ENCODE data around the gene ADAMTS19. TPM values are rescaled to one million over a fixed set of nuclear protein-coding genes. Genes with fewer than 3 reads are reported as not detected.
A peak's percentile ranks its signal among the peaks of the same experiment; 100 is the strongest.

Gene ADAMTS19
- total and polyA plus RNA-seq, 7 experiments from 2014 or later = not detected

DNA sequence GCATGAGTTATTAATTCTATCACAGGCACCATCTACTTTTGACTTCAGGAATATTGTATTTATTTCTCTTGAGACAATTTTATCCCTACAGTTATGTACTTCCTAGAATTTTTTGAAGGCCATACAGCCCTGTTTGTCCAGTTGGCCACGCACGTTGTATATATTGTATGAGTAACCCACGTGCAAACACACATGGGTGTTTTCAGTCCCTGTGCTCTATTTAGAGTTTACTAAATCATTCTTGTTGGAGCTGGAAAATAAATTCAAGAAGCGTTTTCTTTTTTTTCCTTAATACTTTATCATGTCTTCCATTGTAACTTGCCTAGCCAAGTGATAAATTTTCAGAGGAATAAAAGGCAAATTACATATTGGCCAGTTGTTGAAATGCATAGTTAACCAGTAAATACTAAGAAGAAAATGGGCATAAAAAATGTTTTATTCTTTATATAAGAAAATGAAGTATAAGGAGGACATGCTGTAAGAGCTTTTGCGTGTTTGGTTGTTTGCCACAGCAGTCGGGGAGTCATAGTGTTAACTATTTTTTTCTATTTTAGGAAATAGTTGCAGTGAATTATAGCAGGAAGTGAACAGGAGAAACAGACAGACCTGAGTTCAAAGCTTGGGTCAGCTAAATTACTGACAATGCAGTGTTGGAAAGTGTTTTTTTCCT is 201.4 kb downstream of the ADAMTS19 start:
- Mint-ChIP-seq H3K36me3 (no peaks in the 10 kb centered on the region), H3K27me3 (peaks cover 0 to 13% (median 0%) of the 10 kb centered on the region in 5 donors), H3K4me1 (no peaks in the 10 kb centered on the region), H3K9me3 (peaks cover 0 to 2% (median 0%) of the 10 kb centered on the region in 11 donors), H3K27ac (no peak overlapping the region), H3K4me3 (no peak overlapping the region)
- intact Hi-C loops (cut with micrococcal nuclease) = no loop called here
- ChIA-PET POLR2A (no interaction called here), CTCF (no interaction called here)
- ATAC-seq = no peak
- Histone ChIP-seq H3K27ac (ENCODE audit: low read depth, low read length) (no peak overlapping the region), H3K36me3 (ENCODE audit: control insufficient read depth in 2 of 3, insufficient read depth in 3 of 3, low read length in 3 of 3) (no peaks in the 10 kb centered on the region), H3K4me1 (ENCODE audit: control insufficient read depth in 2 of 2, insufficient read depth in 2 of 2, low read length in 2 of 2) (no peaks in the 10 kb centered on the region), H3K27me3 (ENCODE audit: control insufficient read depth in 2 of 2, insufficient read depth in 2 of 2, low read length in 2 of 2) (no peaks in the 10 kb centered on the region), H3K9me3 (ENCODE audit: control insufficient read depth in 2 of 3, low read length in 3 of 3) (no peaks in the 10 kb centered on the region), H3K4me3 (ENCODE audit: low read length) (no peak overlapping the region)
- no peak for DNase-seq

DNA sequence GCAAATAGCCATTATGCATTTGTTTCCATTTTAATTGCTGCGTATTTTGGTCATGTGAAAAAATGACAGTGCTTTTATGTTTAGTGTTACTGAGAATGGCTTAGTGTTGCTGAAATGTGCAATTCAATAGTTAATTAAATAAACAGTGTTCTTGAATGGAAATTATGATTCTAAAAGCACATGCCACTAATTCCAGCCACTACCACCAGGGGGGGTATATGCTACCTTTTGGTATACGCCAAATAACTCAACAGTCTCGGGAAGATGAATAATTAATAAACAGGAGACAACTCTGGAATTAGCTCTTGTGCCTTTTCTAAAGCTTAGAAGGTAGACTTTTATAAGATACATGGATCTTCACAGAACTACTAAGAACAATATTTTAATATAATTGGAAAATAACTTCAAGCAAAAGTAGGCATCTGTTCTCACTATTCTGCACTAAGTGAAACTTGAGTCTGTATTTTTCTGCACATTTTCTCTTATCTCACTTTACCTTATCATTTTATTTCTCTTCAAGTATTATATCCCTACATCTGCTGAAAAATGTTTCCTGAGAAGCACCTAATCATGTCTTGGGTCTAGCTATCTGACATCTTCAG is 204.3 kb downstream of the ADAMTS19 start:
- intact Hi-C loops (cut with micrococcal nuclease) = loop anchor here (1.0 kb wide), 1 partner anchor 104 kb away; no protein-coding TSS in a partner anchor
- Mint-ChIP-seq H3K36me3 (no peaks in the 10 kb centered on the region), H3K4me3 (no peak overlapping the region), H3K9me3 (peaks cover 0 to 7% (median 4%) of the 10 kb centered on the region in 11 donors), H3K27ac (no peak overlapping the region), H3K27me3 (peaks cover 0 to 13% (median 0%) of the 10 kb centered on the region in 5 donors), H3K4me1 (no peaks in the 10 kb centered on the region)
- H3K27ac ChIP-seq (ENCODE audit: low read depth, low read length) = no peak overlapping the region
- H3K27me3 ChIP-seq (ENCODE audit: control insufficient read depth in 2 of 2, insufficient read depth in 2 of 2, low read length in 2 of 2) = no peaks in the 10 kb centered on the region
- H3K9me3 ChIP-seq (ENCODE audit: control insufficient read depth in 2 of 3, low read length in 3 of 3) = no peaks in the 10 kb centered on the region
- H3K4me1 ChIP-seq (ENCODE audit: control insufficient read depth in 2 of 2, insufficient read depth in 2 of 2, low read length in 2 of 2) = no peaks in the 10 kb centered on the region
- H3K4me3 ChIP-seq (ENCODE audit: low read length) = no peak overlapping the region
- ChIA-PET CTCF (no interaction called here), POLR2A (no interaction called here)
- no peak for ATAC-seq
- DNase-seq = peak in 4 of 9 donors; percentile 2 to 22 (median 6)
- H3K36me3 ChIP-seq (ENCODE audit: control insufficient read depth in 2 of 3, insufficient read depth in 3 of 3, low read length in 3 of 3) = no peaks in the 10 kb centered on the region

DNA sequence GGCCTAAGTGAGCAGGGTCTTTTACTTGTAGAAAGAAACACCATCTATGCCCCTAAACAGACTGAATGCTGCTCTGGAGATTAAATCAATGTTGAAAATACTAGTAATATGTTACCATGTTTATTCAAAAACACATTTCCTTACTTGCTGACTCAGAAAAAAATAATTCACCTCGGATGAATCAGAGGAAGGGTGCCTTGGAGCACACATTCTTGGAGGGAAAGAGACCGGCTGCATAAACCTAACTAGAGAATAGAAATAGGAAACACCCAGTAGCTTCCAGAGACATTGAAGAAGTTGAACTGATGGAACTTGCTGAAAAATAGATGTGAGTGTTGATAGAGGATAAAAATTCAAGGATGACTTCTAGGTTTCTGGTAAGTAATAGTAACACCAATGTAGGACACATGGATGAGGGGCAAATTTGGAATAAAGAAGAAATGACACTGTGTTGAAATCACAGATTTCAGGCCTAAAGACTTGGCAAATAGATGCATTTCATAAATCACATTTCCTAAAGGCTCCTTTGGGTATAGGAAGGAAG is 210.9 kb downstream of the ADAMTS19 start:
- H3K27me3 Mint-ChIP-seq = no peaks in the 10 kb centered on the region

DNA sequence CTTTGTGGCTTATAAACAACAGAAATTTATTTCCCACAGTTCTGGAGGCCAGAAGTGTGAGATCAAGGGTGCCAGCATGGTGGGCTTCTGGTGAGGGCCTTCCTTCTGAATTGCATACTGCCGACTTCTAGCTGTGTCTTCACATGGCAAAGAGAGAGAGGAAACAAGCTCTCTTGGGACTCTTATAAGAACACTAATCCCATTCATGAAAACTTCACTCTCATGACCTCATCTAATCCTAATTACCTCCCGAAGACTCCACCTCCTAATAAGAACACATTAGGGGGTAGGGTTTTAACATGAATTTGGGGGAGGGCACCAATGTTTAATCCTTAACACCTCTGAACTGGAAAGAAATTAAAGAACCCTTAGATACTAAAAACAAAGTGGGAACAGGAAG is 211.9 kb downstream of the ADAMTS19 start:
- no peaks in the 10 kb centered on the region for H3K27me3 ChIP-seq (ENCODE audit: control insufficient read depth in 2 of 2, insufficient read depth in 2 of 2, low read length in 2 of 2)
- intact Hi-C loops (cut with micrococcal nuclease) = no loop called here
- no peak overlapping the region for H3K27ac ChIP-seq (ENCODE audit: low read depth, low read length)
- Mint-ChIP-seq H3K4me3 (no peak overlapping the region), H3K27me3 (no peaks in the 10 kb centered on the region), H3K36me3 (no peaks in the 10 kb centered on the region), H3K4me1 (no peaks in the 10 kb centered on the region), H3K9me3 (peaks cover 0 to 14% (median 5%) of the 10 kb centered on the region in 11 donors), H3K27ac (no peak overlapping the region)
- DNase-seq (no peak), ATAC-seq (no peak)
- H3K4me3 ChIP-seq (ENCODE audit: low read length) = no peak overlapping the region
- H3K4me1 ChIP-seq (ENCODE audit: control insufficient read depth in 2 of 2, insufficient read depth in 2 of 2, low read length in 2 of 2) = no peaks in the 10 kb centered on the region
- no peaks in the 10 kb centered on the region for H3K36me3 ChIP-seq (ENCODE audit: control insufficient read depth in 2 of 3, insufficient read depth in 3 of 3, low read length in 3 of 3)
- no peaks in the 10 kb centered on the region for H3K9me3 ChIP-seq (ENCODE audit: control insufficient read depth in 2 of 3, low read length in 3 of 3)
- ChIA-PET CTCF (no interaction called here), POLR2A (no interaction called here)

More for the DNA sequence above, 210.9 kb downstream of the ADAMTS19 start:
- H3K9me3 Mint-ChIP-seq = peaks cover 0 to 14% (median 5%) of the 10 kb centered on the region in 11 donors
- DNase-seq (no peak), ATAC-seq (no peak)
- no peak overlapping the region for H3K4me3 ChIP-seq (ENCODE audit: low read length)
- intact Hi-C loops (cut with micrococcal nuclease) = no loop called here
- H3K27me3 ChIP-seq (ENCODE audit: control insufficient read depth in 2 of 2, insufficient read depth in 2 of 2, low read length in 2 of 2) = no peaks in the 10 kb centered on the region
- CTCF ChIA-PET = no interaction called here
- H3K4me3 Mint-ChIP-seq = no peak overlapping the region
- H3K4me1 ChIP-seq (ENCODE audit: control insufficient read depth in 2 of 2, insufficient read depth in 2 of 2, low read length in 2 of 2) = no peaks in the 10 kb centered on the region
- no peak overlapping the region for H3K27ac Mint-ChIP-seq
- no peaks in the 10 kb centered on the region for H3K36me3 ChIP-seq (ENCODE audit: control insufficient read depth in 2 of 3, insufficient read depth in 3 of 3, low read length in 3 of 3)
- H3K27ac ChIP-seq (ENCODE audit: low read depth, low read length) = no peak overlapping the region
- POLR2A ChIA-PET = no interaction called here
- no peaks in the 10 kb centered on the region for H3K4me1 Mint-ChIP-seq
- no peaks in the 10 kb centered on the region for H3K9me3 ChIP-seq (ENCODE audit: control insufficient read depth in 2 of 3, low read length in 3 of 3)
- no peaks in the 10 kb centered on the region for H3K36me3 Mint-ChIP-seq

DNA sequence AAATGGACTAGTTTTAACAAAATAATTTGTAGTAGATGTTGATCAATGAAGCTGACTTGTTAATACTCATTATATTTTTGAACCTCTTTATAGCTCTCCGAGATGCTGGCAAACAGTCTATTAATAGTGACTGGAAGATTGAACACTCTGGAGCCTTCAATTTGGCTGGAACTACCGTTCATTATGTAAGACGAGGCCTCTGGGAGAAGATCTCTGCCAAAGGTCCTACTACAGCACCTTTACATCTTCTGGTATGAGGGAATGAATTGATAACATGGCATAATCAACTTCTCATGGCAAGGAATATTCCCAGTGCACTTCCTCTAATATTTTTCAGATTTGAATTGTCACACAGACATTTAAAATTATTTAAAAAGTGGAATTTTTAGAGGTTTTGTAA is 219.6 kb downstream of the ADAMTS19 start:
- DNase-seq (no peak), ATAC-seq (no peak)
- Histone ChIP-seq H3K4me1 (ENCODE audit: control insufficient read depth in 2 of 2, insufficient read depth in 2 of 2, low read length in 2 of 2) (no peaks in the 10 kb centered on the region), H3K27ac (ENCODE audit: low read depth, low read length) (no peak overlapping the region), H3K4me3 (ENCODE audit: low read length) (no peak overlapping the region), H3K36me3 (ENCODE audit: control insufficient read depth in 2 of 3, insufficient read depth in 3 of 3, low read length in 3 of 3) (no peaks in the 10 kb centered on the region), H3K9me3 (ENCODE audit: control insufficient read depth in 2 of 3, low read length in 3 of 3) (no peaks in the 10 kb centered on the region), H3K27me3 (ENCODE audit: control insufficient read depth in 2 of 2, insufficient read depth in 2 of 2, low read length in 2 of 2) (no peaks in the 10 kb centered on the region)
- POLR2A ChIA-PET = no interaction called here
- no peak overlapping the region for H3K4me3 Mint-ChIP-seq
- intact Hi-C loops (cut with micrococcal nuclease) = no loop called here
- peaks cover 0 to 6% (median 1%) of the 10 kb centered on the region in 11 donors for H3K9me3 Mint-ChIP-seq
- H3K4me1 Mint-ChIP-seq = no peaks in the 10 kb centered on the region
- H3K27me3 Mint-ChIP-seq = peaks cover 0 to 4% (median 0%) of the 10 kb centered on the region in 5 donors
- H3K27ac Mint-ChIP-seq = no peak overlapping the region
- CTCF ChIA-PET = no interaction called here
- no peaks in the 10 kb centered on the region for H3K36me3 Mint-ChIP-seq

DNA sequence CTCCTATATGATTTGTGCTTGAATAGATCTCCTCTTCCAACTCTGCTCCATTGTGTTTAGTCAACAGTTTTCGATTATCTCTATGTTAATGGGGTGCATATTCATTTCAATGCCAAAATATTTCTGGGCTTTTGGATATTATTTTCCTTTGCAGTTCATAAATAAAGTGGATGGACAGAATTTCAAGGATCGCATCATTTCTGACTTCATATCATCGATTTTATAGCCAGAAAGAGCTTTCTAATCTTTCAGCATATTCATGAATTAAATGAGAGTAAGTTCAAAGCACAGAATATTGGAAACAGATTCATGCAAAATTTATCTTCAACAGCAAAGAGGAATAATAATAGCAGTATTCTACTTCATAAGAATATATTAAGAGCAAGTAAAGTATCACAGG is 227.8 kb downstream of the ADAMTS19 start:
- Histone ChIP-seq H3K9me3 (ENCODE audit: control insufficient read depth in 2 of 3, low read length in 3 of 3) (no peaks in the 10 kb centered on the region), H3K27me3 (ENCODE audit: control insufficient read depth in 2 of 2, insufficient read depth in 2 of 2, low read length in 2 of 2) (no peaks in the 10 kb centered on the region), H3K4me3 (ENCODE audit: low read length) (no peak overlapping the region), H3K36me3 (ENCODE audit: control insufficient read depth in 2 of 3, insufficient read depth in 3 of 3, low read length in 3 of 3) (no peaks in the 10 kb centered on the region), H3K27ac (ENCODE audit: low read depth, low read length) (no peak overlapping the region), H3K4me1 (ENCODE audit: control insufficient read depth in 2 of 2, insufficient read depth in 2 of 2, low read length in 2 of 2) (no peaks in the 10 kb centered on the region)
- intact Hi-C loops (cut with micrococcal nuclease) = no loop called here
- H3K27me3 Mint-ChIP-seq = no peaks in the 10 kb centered on the region
- CTCF ChIA-PET = no interaction called here
- DNase-seq (no peak), ATAC-seq (no peak)
- no peaks in the 10 kb centered on the region for H3K4me1 Mint-ChIP-seq
- peaks cover 0 to 3% (median 0%) of the 10 kb centered on the region in 11 donors for H3K9me3 Mint-ChIP-seq
- POLR2A ChIA-PET = no interaction called here
- no peak overlapping the region for H3K27ac Mint-ChIP-seq
- no peaks in the 10 kb centered on the region for H3K36me3 Mint-ChIP-seq
- no peak overlapping the region for H3K4me3 Mint-ChIP-seq

DNA sequence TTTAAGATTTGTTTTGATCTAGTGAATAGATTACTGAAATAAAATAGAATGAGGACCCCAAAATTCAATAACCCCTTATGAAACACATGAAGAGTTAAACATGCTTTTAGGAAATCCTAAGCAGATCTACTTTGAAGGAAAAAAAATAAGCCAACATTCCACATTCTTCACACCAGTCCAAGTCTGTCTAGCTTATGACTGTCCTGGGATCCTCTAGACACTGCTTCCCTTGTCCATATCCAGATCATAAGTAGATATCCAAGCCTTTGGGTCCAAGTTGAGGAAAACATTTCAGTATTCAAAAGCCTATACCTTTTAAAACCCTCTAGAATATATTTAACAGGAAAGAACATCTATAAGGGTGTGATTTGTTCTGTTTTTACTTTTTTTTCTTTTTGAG is 228.9 kb downstream of the ADAMTS19 start:
- no peak overlapping the region for H3K4me3 Mint-ChIP-seq
- H3K9me3 Mint-ChIP-seq = peaks cover 0 to 4% (median 0%) of the 10 kb centered on the region in 11 donors
- H3K27ac Mint-ChIP-seq = no peak overlapping the region
- ChIA-PET POLR2A (no interaction called here), CTCF (no interaction called here)
- H3K36me3 Mint-ChIP-seq = no peaks in the 10 kb centered on the region
- DNase-seq (no peak), ATAC-seq (no peak)
- intact Hi-C loops (cut with micrococcal nuclease) = no loop called here
- no peaks in the 10 kb centered on the region for H3K9me3 ChIP-seq (ENCODE audit: control insufficient read depth in 2 of 3, low read length in 3 of 3)
- H3K27ac ChIP-seq (ENCODE audit: low read depth, low read length) = no peak overlapping the region
- H3K27me3 Mint-ChIP-seq = no peaks in the 10 kb centered on the region
- H3K4me1 ChIP-seq (ENCODE audit: control insufficient read depth in 2 of 2, insufficient read depth in 2 of 2, low read length in 2 of 2) = no peaks in the 10 kb centered on the region
- H3K27me3 ChIP-seq (ENCODE audit: control insufficient read depth in 2 of 2, insufficient read depth in 2 of 2, low read length in 2 of 2) = no peaks in the 10 kb centered on the region
- H3K4me3 ChIP-seq (ENCODE audit: low read length) = no peak overlapping the region
- H3K36me3 ChIP-seq (ENCODE audit: control insufficient read depth in 2 of 3, insufficient read depth in 3 of 3, low read length in 3 of 3) = no peaks in the 10 kb centered on the region
- H3K4me1 Mint-ChIP-seq = no peaks in the 10 kb centered on the region

Measured in naive thymus-derived CD4-positive, alpha-beta T cell (primary cell).